HK-2 (cell line): ENCODE results near the gene MMEL1.
"Not testable (repeated sequence)": the region's sequence is repeated elsewhere in the genome, so short reads cannot be mapped to it uniquely, and the experiment has no call there.

Source experiments
- DNase-seq: peaks from one replicate; pipeline ENCODE4 v3.0.0-alpha.2; 2018; ENCODE audit not compliant: unreplicated experiment

The MMEL1 gene

DNA sequence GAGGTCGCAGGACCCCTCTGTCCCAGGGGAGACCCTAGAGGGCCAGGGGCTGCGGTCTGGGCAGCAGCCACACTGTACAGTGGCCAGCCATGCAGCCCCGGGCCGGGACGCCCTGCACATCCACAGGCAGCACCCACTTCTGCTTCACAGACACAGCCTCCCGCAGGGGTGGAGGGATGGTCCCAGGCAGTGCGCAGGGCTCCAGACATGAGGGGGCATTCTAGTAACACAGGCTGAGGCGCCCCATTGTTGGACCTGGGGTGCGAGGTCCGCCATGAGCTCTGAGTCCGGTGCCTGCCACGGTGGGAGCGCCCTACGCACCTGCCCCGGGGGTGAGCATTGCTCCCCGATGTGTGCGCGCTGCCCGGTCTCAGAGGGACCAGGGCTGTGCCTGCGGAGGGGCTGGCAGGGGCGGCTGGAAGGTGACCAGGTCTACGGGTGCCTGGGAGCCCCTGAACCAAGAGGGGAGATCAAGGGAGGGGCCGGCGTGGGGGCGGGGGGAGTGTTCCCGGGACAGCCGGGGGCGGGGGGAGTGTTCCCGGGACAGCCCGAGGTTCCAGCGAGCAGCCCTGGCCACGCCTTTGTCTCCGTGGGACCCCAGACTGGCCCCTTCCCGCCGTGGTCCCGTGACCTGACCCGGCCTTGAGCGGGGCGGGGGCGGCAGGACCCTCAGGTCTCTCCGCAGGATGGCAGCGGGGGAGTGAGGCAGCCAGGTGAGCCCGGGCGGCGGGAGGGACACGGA lies 4.5 kb downstream of the MMEL1 start:
- no peak for DNase-seq

DNA sequence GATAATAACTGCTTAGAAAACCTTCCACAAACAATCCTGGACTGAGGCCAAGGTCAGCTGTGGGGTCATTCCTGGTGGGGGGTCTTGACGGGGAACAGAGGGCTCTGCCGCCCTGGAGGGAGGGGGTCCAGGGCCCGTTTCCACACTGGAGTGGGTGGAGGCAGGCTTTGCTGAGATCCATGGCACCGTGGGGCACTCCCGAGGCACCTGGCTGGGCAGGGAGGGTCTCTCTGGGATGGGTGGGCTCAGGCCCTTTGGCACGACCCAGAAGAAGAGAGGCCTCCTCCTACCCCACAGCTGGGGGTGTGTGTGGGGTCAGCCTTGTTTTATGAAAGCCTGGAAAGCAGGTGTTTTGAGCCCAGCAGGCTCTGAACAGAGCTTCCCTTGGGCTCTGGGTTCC lies 5.1 kb downstream of the MMEL1 start:
- DNase-seq = no peak

DNA sequence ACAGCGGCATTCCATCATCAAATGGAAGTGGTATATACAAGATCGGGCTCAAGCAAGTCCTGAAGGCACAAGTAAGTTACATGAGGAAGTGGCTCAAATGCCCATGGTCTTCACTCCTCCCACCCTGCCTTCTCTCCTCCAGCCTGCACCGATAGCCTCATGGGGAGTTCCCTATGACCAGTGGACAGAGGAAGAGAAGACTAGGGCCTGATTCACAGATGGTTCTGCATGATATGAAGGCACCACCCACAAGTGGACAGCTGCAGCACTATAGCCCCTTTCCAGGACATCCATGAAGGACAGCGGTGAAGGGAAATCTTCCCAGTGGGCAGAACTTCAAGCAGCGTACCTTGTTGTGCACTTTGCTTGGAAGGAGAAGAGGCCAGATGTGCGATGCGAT lies 7.1 kb downstream of the MMEL1 start:
- DNase-seq = not testable (repeated sequence)

DNA sequence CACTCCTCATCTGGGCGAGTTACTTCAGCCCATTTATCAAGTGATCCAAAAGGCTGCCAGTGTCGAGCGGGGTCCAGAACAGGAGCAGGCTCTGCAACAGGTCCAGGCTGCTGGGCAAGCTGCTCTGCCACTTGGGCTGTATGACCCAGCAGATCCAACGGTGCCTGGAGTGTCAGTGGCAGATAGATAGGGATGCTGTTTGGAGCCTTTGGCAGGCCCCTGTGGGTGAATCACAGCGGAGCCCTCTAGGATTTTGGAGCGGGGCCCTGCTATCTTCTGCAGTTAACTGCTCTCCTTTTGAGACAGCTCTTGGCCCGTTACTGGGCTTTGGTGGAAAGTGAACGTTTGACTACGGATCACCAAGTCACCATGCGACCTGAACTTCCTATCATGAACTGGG lies 7.5 kb downstream of the MMEL1 start:
- DNase-seq = no peak

DNA sequence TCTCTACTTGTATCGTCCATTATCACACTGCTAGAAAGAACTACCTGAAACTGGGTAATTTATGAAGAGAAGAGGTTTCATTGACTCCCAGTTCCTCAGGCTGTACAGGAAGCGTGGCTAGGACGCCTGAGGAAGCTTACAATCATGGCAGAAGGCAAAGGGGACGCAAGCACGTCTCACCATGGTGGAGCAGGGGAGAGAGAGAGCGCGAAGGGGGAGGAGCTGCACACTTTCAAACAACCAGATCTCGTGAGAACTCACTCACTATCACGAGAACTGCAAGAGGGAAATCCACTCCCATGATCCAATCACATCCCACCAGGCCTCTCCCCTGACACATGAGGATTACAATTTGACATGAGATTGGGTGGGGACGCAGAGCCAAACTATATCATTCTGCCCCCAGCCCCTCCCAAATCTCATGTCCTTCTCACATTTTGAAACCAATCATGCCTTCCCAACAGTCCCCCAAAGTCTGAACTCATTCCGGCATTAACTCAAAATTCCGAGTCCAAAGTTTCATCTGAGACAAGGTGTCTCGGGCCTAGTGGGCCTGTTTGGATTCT lies 8.0 kb downstream of the MMEL1 start:
- DNase-seq = no peak

DNA sequence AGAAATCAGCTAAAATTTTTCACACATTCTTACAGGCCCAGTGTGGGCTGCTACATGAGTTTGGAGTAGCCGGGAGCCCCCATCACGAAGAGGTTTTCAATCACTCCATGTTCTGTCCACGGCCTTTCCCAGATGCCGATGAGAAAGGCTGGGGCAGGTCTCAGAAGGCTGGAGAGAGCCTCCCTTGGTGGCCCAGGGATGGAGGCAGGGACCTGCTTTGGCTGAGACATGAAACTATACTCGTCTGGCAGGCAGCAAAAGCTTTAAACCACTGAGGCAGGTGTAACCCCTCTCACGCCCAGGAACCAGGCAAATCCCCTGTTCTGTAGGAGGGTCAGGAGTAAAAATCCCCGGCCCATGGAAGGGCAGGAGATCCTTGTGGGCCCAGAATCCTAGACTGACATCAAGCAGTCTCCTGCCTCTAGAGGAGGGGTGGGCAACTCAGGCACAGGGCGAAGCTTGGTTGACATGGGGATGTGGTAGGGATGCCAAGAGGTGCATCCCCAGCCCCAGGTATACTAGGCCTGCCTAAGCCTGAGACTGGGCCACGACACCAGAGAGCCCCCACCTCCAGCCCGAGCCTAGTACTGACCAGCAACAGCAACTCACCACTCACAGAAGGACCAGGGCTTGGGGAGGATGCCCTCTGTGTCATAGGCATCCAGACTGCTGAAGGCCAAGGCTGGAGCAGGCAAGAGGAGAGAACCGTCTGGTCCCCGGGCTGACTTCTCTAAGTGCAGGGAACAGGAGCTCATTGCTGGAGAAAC lies 9.1 kb downstream of the MMEL1 start:
- no peak for DNase-seq

DNA sequence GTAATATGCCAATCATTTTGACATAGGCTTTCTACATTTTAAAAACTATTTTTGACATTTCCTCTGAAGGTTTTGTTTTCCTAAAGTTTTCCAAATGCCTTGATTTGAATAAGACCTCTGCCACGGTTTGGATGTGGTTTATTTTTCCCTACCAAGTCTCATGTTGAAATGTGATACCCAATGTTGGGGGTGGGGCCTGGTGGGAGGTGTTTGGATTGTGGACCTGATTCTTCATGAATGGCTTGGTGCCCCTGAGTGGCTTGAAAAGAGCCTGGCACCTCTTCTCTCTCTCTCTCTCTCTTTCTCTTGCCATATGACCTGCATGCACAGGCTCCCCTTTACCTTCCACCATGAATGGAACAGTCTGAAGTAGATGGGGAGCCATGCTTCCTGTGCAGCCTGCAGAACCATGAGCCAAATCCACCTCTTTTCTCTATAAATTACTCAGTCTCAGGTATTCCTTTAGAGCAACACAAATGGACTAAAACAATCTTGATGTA lies 14.8 kb downstream of the MMEL1 start:
- no peak for DNase-seq

DNA sequence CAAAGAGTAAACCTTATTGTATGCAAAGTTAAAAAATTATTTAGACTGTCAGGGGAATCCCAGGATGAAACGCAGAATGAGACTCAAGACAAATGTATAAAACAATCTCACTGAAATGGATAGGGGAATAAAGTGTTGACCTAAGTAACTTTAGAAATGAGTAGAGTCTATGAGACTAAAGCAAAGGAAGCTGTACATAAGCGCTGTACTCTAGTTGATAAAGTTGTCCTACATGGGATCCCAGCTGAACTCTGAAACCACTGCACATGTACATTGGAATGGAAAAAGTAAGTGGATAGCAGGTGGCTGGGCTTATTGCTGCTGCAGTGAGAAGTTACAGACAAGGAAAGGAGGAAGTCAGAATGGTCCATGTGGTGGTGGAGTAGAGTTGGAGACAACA lies 18.7 kb downstream of the MMEL1 start:
- DNase-seq = no peak

DNA sequence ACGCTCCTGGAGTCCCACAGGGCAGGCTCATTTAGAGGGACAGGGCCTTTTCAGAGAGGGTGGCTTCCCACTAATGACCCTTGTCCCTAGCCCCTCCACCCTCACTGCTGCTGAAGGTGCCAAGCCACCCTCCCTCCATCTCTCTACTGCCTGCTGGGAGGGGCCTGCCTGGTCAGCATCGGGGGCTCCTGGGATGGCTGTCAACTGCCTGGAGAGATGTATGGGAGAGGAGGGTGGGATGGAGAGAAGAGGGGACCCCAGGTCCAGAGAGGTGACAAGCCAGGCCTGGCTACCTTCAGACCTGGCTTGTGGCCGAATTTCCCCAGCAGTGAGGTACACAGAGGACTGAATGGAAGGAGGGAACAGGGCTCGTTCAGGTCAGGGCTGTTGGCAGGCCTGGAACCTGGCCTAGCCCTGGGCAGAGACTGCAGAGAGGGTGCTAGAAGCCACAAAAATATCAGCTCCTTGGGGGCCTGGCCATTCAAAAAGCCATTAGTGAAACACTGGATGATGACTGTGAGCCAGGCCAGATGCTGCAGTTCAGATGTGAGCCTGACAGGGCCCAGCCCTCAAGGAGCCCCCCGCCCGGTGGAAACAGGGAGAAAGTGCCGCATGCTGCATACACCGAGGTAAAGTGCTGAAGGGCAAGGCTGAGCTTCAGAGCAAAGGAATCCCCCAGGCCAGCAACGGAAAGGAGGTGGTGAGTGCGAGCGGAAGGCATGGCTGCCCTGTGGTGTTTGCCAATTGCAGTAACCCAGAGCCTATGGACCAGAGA lies 20.0 kb downstream of the MMEL1 start:
- DNase-seq = no peak

DNA sequence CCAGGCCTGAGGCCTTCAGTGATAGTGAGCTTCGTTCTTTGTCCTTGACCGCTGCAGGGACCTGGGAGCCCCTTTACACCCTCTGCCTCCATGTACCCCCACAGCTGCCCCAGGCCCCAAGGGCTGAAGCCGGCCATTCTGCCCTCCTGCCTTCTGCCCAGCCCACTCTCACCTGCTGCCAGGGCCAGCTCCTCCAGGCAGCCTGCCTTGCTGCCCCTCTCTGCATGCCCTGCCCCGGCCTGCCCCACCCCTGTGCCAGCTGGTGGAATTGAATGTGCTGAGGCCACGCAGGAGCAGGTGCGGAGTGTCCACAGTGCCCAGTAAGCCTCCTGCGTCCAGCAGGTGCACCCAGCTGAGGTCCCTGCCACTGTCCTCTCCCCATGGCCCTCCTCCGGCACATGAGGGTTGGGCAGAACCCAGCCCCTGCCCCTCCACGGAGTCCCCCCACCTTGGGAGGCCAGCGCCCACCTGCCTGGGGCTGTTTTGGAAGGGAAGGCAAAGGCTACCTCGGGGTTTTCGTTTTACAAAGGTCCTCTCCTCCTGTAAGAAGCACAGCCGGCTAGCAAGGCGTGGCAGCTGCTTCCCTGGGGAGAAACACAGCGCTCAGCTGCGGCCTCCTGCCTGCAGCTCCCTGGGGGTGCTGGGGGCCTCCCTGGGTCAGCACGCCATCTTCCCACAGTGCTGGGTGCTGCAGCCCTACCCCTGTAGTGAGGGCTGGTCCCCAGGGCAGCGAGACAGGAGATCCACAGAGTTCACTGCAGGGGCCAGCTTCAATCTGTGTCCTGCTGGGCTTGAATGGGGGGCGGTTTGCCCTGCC lies 21.0 kb downstream of the MMEL1 start:
- DNase-seq = no peak

DNA sequence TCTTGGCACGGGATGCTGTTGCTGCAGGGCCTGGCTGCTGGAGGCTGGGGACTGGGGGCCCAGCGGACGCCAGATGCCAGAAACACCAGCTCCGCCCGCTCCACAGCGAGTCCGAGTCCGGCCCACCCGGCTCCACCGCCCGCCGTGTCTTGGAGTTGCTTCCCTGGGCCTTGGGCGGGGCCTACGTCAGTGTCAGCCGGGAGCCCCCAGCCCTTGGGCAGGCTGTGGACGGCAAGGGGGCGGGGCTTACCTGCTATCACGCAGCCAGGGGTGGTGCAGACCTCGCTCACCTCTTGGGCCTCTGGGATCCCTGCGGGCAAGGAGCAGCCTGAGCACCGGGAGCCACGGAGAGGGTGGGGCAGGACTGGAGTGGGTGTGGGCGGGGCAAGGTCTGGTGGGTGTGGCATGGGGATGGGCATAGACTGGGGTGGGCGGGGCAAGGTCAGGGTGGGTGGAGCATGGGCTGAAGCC lies 21.8 kb downstream of the MMEL1 start:
- DNase-seq = no peak

DNA sequence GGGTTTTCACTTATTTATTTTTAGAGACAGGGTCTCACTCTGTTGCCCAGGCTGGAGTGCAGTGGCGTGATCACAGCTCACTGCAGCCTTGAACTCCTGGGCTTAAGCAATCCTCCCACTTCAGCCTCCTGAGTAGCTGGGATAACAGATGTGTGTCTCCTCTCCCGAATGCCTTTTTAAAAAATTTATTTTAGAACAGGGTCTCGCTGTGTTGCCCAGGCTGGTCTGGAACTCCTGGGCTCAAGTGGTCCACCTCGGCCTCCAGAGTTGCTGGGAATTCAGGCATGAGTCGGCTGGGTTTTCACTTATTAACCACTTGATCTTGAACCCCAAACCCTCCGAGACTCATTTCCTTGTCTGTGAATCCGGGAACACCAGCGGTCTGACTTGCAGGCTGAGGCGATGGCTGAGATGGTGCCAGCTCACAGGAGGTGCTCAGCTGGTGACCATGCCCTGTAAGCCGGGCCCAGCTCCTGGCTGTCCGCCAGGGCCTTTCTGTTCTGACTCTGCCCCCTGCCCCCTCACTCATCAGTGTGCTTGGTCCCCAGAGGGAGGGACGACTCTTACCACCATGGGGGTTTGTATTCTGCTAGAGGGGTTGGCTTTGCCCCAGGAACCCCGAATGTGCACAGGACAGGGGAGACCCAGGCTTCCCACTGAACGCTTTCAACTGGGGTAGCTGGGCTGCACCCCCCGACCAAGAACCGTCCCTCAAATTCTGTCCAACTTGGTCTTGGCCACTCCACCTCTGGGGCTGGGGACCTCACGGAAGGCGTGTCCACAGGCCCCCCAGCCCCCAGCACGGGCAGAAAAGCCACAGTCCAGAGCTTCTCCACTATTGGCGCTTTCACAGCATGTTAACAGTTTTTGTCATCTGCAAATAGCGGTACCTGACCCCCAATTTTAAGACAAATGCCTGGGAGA lies 22.5 kb downstream of the MMEL1 start:
- DNase-seq = no peak

DNA sequence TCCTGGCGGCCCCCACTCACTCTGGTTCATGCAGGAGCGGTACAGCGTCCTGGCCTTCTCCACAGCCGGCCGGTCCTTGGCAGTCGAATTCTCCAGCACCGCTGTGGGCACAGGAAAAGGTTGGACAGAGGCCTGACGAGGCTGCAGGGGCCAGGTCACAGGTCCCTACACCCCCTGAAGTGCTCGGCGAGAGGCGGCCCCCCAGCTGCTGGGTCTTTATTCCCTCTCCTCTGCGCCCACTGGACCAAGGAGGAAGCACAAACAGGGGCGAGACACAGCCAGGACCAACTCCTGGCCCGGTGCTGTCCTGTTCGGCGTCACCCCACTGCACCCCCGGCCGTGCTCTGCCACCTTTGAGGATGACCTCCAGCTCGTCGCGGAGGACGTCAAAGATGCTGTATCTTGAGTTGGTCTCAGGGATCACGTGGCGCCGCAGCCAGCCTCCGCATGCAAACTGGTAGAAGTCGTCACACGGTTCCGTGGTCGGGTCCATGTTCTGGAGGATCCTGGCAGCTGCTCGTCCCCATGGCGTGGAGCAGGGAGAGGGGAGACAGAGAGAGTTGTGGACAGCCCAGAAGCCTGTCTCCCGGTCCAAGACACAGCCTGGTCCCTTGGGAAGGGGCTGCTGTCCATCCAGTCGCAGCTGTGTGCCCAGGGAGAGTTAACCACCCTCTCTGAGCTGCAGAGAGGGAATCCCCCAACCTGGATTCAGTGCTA lies 23.3 kb downstream of the MMEL1 start:
- DNase-seq = no peak

DNA sequence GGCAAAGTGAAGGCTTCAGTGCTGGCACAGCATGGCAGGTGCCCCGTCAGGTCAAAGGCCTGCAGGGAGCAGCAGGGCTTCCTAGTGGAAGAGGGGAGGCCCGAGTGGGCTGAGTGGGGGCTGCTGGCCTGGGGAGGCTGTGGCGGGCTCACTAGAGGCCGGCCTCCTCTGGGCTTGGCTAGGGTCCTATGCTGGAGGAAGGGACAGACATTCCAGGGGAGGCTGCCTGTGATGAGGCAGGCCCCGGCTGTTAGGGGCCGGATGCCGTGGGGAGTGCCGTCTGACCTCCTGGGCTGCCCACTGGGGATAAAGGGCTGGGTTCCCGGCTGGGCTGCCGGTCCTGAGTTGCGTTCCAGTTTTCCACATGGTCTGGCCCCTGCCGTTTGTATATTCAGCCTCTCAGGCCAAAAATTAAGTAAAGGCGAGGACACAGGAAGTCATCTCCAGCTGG lies 25.1 kb downstream of the MMEL1 start:
- DNase-seq = no peak

DNA sequence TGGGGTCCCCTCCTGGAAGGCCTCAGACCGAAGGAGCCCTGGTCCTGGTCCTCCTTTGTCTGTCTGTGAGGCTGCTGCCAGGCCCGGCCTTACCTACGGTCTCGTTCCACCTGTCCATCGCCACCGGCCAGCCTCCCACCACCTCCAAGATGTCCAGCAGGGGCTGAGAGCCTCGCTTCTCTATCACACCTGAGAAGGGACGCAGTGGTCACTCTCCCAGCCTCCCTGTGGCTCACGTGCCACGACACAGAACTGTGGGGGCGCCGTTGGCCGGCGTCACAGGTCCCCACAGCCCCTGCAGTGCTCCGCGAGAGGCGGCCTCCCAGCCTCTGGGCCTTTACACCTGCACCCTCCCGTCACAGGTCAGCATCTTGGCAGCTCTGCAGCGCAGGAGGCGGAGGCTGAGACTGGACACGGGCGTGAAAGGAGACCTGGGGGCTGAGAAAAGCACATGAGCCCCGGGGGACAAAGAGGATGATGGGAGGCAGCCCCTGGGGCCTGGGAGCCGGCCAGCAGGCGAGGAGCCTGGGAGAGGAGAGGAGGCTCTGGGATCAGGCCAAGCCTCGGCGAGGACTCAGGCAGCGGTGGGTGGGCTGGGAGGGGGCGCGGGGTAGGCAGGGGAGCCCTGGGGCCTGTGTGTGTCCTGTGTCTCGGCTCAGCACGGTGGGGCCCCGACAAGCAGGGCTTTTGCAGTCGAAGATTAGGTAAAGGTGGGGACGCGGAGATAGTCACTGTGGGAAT lies 25.8 kb downstream of the MMEL1 start:
- DNase-seq = no peak

DNA sequence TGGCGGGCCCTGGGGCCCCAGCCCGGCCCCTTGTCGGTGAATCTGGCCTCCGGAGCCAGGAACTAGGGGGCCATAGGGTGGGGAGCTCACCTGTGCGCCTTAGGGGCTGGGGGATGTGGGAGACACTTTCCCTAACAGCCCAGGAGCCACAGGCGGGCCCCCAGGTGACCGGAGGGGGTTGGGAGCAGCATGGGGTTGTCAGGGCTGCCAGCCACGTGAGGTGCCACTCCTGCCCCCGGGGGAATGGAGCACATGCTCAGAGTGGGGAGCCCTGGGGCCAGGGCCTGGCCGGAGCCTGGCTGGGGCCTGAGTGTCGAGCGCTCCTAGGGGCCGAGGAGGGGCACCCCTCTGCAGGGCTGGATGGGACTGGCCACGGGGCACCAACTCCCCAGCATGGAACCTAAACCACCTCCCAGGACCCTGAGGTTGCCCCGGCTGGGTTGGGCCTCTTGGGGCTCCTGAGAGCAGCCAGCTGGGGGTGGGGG lies 26.4 kb downstream of the MMEL1 start:
- no peak for DNase-seq

DNA sequence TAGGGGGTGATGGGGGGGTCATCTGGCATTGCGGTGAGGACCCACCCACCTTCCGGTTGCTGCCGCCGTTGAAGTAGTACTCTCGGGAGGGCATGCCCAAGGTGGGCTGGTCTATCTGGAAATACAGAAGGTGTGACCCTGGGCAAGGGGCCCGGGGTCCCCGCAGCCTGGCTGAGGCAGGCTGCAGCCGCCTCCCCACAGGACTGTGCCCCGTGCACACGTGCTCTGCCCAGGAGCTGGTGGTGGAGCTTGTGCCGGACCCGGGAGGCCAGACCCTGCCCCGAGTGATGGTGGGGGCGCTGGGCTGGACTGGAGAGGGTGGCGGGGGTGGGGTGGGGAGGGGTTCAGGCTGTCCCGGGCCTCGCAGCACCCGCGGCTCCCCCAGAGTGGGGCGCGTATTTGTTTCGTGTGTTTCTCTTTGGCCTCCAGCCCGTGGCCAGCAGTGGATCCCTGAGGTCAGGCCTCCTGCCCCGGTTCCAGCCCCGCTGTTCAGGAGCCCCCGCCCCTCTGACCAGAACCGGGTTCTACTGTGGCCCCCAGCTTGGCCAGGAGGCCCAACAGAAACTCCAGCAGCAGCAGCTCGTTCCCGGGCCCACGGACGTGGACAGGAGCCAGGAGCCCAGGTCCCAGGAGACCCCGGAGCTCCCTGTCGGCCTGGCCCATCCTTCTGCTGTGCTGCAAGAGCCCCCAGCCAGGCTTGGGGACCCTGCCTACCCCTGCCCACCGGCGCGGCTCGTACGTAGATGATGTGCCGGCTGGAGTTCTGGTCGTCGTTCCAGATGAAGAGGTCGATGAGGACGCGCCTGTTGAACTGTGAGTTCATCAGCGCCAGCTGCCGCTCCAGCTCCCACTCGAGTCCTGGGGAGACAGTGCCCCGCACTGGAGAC lies 27.1 kb downstream of the MMEL1 start:
- DNase-seq = no peak
